Large intestine (tissue), 3 donors: ENCODE data around the gene STX11. TPM values are rescaled to one million over a fixed set of nuclear protein-coding genes. Genes with fewer than 3 reads are reported as not detected.

ENCODE experiments used
- DNase-seq, 2 donors: peaks; one replicate each; pipeline versions ENCODE4 v3.0.0 to v3.0.0-alpha.2; 2013
- H3K27ac ChIP-seq: one replicate; pipeline ENCODE4 v1.5.1; 2013; ENCODE audit warnings: low read length
- H3K27me3 ChIP-seq: 2 replicates; pipeline ENCODE4 v1.6.1; 2013; ENCODE audit warnings: low read length; ENCODE audit not compliant: control insufficient read depth, insufficient read depth
- H3K36me3 ChIP-seq: 2 replicates; pipeline ENCODE4 v1.6.1; 2013; ENCODE audit warnings: low read length; ENCODE audit not compliant: control insufficient read depth, insufficient read depth
- H3K4me1 ChIP-seq: one replicate; pipeline ENCODE4 v1.6.1; 2013; ENCODE audit warnings: low read length; ENCODE audit not compliant: control insufficient read depth, insufficient read depth
- H3K4me3 ChIP-seq: one replicate; pipeline ENCODE4 v1.5.1; 2013; ENCODE audit warnings: low read length
- H3K9me3 ChIP-seq: one replicate; pipeline ENCODE4 v1.6.1; 2013; ENCODE audit warnings: mild to moderate bottlenecking, low read depth, low read length, moderate library complexity; ENCODE audit not compliant: control insufficient read depth
- WGBS: methylation state at CpG from one replicate; pipeline ENCODE4 v1.1.5; 2013; ENCODE audit warnings: low lambda C conversion rate; ENCODE audit not compliant: insufficient coverage; 5-methylcytosine and 5-hydroxymethylcytosine counted together
- polyA plus RNA-seq: library from polyadenylated mRNA; unstranded; fragments of 120-200 nt; gene quantifications from one replicate; pipeline ENCODE4 v1.2.1, GENCODE V29; 2013

Gene STX11
- polyA plus RNA-seq, 1 donor, result 2.6 TPM

DNA sequence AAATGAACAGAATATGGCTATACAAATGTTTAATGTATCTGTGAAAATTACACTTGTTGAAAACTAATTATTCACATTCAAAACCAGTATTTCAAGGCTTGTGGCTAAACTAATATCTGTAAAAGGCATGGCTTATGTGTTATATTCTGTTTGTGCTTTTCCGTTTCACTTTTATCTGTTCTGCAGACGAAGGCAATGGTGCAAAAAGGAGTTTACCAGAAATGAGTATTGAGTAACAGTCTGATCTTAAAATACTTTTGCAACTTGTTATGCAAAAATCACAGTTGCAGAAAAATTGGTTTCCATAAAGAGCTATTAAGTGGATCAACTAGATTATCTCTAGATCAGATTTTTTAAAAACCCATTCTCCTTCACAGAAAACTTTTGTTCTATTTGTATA is 9.4 kb upstream of the STX11 start:
- H3K9me3 ChIP-seq, result no peaks in the 10 kb centered on the region
- H3K27ac ChIP-seq, result no peak overlapping the region
- H3K4me1 ChIP-seq, result no peaks in the 10 kb centered on the region
- no peaks in the 10 kb centered on the region for H3K36me3 ChIP-seq
- no peak for DNase-seq
- no peaks in the 10 kb centered on the region for H3K27me3 ChIP-seq
- WGBS, result 100% methylated on average over 2 of the region's 2 CpGs
- no peak overlapping the region for H3K4me3 ChIP-seq

DNA sequence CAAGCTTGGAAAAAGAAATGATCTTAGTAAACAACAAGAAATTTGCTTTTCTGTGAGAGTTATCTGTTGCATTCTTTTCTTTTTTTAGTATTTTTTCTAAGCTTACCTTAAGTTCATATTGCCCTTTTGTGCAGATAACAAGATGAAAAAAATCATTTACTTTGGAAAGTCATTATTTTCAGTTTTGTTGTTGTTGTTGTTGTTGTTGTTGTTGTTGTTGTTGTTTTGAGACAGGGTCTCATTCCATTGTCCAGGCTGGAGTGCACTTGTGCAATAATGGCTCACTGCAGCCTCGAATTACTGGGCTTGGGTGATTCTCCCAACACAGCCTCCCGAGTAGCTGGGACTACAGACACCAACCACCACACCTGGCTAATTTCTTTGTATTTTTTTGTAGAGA is 8.8 kb upstream of the STX11 start:
- no peaks in the 10 kb centered on the region for H3K36me3 ChIP-seq
- H3K4me3 ChIP-seq, result no peak overlapping the region
- no peak for DNase-seq
- no peaks in the 10 kb centered on the region for H3K4me1 ChIP-seq
- no CpG with 5 or more reads among the region's 2 CpGs for WGBS
- H3K9me3 ChIP-seq, result no peaks in the 10 kb centered on the region
- H3K27me3 ChIP-seq, result no peaks in the 10 kb centered on the region
- no peak overlapping the region for H3K27ac ChIP-seq

DNA sequence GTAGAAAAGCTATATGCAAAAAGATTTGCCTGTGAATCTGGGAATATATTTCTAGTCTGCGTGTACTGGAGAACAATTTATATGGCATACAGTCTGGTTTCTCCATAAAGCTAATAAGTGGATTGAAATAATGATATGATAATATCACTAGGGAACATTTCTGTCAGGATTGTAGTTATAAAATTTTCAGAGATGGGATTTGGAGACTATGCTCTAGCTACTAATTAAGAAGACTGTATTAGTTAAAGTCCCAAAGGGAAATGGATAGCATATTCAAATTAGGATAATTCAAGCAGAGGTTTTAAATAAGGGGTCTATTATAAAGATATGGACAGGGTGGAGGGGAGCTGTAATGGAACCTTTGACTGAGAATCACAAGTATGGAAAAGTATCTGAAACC is 7.2 kb upstream of the STX11 start:
- H3K27ac ChIP-seq, result no peak overlapping the region
- H3K4me1 ChIP-seq, result no peaks in the 10 kb centered on the region
- no peaks in the 10 kb centered on the region for H3K36me3 ChIP-seq
- WGBS, result no CpG with 5 or more reads among the region's 1 CpG
- H3K4me3 ChIP-seq, result no peak overlapping the region
- peaks cover 5% of the 10 kb centered on the region for H3K27me3 ChIP-seq
- no peaks in the 10 kb centered on the region for H3K9me3 ChIP-seq
- DNase-seq, result no peak

DNA sequence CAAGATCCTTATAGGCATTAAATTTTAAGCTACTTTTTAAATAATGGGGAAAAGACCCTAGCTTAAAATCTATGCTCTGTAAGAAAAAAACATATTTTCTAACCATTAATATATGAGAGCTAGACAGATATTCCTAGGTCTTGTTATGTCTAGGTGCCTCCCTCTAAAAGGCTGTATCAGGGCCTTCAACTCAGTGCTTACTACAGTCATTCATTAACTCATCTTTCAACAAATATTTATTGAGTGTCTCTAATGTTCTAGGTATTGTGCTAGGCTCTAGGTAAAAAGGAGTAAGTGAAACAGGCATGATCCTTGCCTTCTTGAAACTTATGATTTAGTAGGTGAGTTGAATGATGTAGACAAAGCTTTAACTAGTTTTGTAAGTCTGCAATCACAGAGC is 6.4 kb upstream of the STX11 start:
- Histone ChIP-seq H3K27ac (no peak overlapping the region), H3K9me3 (no peaks in the 10 kb centered on the region), H3K4me1 (no peaks in the 10 kb centered on the region), H3K36me3 (no peaks in the 10 kb centered on the region), H3K27me3 (peaks cover 11% of the 10 kb centered on the region), H3K4me3 (no peak overlapping the region)
- no peak for DNase-seq

DNA sequence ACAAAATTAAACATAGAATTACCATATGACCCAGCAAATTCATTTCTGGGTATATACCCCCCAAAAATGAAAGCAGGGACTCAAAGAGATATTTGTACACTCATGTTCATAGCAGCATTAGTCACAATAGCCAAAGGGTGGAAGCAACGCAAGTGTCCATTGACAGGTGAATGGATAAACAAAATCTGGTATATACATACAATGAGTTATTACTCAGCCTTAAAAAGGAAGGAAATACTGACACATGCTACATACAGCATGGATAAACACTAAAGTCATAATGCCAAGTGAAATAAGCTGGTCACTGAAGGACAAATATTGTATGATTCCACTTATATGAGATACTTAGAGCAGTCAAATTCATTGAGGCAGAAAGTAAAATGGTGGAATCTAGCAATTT is 5.3 kb upstream of the STX11 start:
- DNase-seq, result no peak
- H3K27me3 ChIP-seq, result peaks cover 22% of the 10 kb centered on the region
- H3K36me3 ChIP-seq, result no peaks in the 10 kb centered on the region
- H3K27ac ChIP-seq, result no peak overlapping the region
- no CpG with 5 or more reads among the region's 1 CpG for WGBS
- H3K4me3 ChIP-seq, result no peak overlapping the region
- H3K4me1 ChIP-seq, result peaks cover 5% of the 10 kb centered on the region
- H3K9me3 ChIP-seq, result peaks cover 1% of the 10 kb centered on the region

DNA sequence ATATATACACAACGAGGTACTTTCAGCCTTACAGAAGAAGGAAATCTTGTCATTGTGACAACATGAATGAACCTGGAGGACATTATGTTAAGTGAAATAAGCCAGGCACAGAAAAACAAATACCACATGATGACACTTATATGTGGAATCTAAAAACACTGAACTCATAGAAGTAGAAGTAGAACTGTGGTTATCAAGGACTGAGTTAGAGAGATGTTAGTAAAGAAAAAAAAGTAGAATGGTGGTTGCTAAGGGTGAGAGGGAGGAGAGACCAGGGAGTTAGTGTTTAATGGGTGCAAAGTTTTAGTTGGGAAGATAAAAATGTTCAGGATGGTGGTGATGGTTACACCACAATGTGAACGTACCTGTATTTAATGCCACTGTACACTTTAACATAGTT is 4.8 kb upstream of the STX11 start:
- no peak overlapping the region for H3K4me3 ChIP-seq
- no peak overlapping the region for H3K27ac ChIP-seq
- 83% methylated on average over 1 of the region's 2 CpGs for WGBS
- no peaks in the 10 kb centered on the region for H3K36me3 ChIP-seq
- H3K27me3 ChIP-seq, result peaks cover 25% of the 10 kb centered on the region
- DNase-seq, result no peak
- H3K4me1 ChIP-seq, result peaks cover 5% of the 10 kb centered on the region
- peaks cover 2% of the 10 kb centered on the region for H3K9me3 ChIP-seq

DNA sequence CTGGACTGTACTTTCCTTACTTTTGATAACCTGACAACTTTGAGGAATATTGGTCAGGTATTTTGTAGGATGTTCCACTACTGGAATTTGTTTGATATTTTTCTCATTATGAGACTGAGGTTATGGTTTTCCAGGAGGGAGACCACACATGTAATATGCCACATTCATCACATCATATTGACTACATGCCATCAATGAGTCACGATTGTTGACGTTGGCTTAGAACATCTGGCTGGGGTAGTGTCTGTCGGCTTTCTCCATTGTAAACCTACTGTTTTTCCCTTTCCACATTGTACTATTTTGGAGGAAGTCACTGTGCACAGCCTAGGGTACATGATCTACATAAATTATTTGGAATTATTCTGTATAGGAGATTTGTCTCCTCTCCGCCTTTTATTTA is 1.4 kb upstream of the STX11 start:
- peaks cover 47% of the 10 kb centered on the region for H3K27me3 ChIP-seq
- H3K4me1 ChIP-seq, result peaks cover 5% of the 10 kb centered on the region
- no peak overlapping the region for H3K4me3 ChIP-seq
- no peak for DNase-seq
- no peak overlapping the region for H3K27ac ChIP-seq
- no peaks in the 10 kb centered on the region for H3K36me3 ChIP-seq
- no CpG with 5 or more reads among the region's 4 CpGs for WGBS
- H3K9me3 ChIP-seq, result peaks cover 2% of the 10 kb centered on the region

DNA sequence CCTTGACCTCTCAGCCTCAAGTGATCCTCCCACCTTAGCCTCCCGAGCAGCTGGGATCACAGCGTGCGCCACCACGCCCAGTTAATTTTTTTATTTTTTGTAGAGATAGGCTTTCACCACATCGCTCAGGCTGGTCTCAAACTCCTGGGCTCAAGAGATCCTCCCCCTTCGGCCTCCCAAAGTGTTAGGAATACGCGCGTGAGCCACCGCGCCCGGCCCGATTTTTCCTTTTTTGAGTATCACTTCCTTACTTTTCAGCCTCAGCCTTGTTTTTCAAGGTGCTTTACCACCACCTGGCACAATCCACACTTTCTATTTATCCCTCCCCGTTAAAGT is 791 bp upstream of the STX11 start:
- H3K4me1 ChIP-seq, result peaks cover 5% of the 10 kb centered on the region
- H3K27me3 ChIP-seq, result peaks cover 49% of the 10 kb centered on the region
- no peak overlapping the region for H3K27ac ChIP-seq
- H3K4me3 ChIP-seq, result peak overlapping the region; percentile 53
- H3K9me3 ChIP-seq, result peaks cover 2% of the 10 kb centered on the region
- WGBS, result 0% methylated on average over 1 of the region's 14 CpGs
- H3K36me3 ChIP-seq, result no peaks in the 10 kb centered on the region
- no peak for DNase-seq

DNA sequence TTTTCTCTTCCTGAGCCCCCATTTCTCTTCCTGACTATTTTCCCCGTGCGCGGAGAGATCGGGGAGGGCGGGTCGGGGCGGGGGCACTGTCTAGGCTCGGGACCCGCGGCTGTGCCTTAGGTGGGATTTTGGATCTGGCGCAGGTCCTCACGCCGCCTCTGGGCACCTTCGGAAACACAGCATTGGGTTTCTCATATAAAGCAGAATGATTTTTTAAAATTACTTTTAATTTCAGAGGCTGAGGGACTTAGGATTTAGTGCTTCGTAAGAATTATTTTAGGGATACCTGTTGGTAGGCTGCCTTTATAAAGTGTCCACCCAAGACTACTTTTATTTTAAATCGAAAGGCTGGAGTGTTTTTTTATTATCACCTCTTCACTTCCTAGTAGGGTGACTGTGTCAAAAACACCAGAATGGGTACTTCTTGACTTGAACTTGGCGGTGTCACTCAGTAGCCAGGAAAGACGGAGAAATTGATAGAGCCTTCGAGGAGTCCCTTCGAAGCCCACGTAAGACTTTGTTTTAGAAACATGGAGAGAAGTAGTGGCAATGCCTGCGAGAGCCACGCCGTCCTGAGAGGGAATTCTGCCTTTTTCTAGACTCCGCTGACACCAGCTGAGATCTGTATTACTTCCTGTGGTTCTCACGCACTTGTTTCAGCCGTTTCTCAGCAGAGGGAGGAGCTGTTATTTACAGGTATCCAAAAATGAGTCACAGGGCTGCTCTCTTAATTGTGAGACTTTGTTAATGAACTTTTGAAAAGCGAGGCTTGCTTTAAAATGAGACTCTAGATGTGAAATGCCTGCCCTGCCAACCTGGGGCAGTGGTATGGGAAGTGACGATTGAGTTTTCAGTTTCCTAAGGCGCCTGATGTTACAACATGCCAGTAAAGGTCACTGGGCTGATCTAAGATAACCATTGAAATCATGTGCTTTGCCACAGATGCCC is 667 bp downstream of the STX11 start:
- no peaks in the 10 kb centered on the region for H3K36me3 ChIP-seq
- H3K4me1 ChIP-seq, result peaks cover 5% of the 10 kb centered on the region
- 0% methylated on average over 2 of the region's 30 CpGs for WGBS
- no peak overlapping the region for H3K27ac ChIP-seq
- H3K27me3 ChIP-seq, result peaks cover 55% of the 10 kb centered on the region
- H3K4me3 ChIP-seq, result peak overlapping the region; percentile 49
- peaks cover 2% of the 10 kb centered on the region for H3K9me3 ChIP-seq
- DNase-seq, result peak; percentile 35 to 70

DNA sequence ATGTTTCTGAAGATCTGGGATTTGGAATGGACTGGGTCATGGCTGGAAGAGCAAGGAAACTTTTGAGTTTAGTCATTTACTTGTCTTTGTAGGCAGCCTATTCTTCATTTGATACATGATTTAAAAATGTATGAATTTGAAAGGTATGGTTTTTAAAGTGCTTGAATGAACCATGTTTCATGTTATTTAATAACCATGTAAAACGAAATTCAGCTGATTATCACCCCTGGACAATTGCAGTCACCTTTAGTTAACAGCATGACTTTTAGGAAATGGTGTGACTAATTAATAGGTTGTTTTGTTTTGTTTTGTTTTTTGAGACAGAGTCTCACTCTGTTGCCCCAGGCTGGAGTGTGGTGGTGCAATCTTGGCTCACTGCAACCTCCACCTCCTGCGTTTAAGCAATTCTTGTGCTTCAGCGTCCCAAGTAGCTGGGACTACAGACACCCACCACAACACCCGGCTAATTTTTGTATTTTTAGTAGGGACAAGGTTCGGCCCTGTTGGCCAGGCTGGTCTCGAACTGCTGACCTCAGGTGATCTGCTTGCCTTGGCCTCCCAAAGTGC is 2.1 kb downstream of the STX11 start:
- no peak overlapping the region for H3K27ac ChIP-seq
- peaks cover 2% of the 10 kb centered on the region for H3K9me3 ChIP-seq
- H3K36me3 ChIP-seq, result no peaks in the 10 kb centered on the region
- WGBS, result no CpG with 5 or more reads among the region's 6 CpGs
- peaks cover 5% of the 10 kb centered on the region for H3K4me1 ChIP-seq
- peaks cover 55% of the 10 kb centered on the region for H3K27me3 ChIP-seq
- DNase-seq, result no peak
- H3K4me3 ChIP-seq, result no peak overlapping the region

DNA sequence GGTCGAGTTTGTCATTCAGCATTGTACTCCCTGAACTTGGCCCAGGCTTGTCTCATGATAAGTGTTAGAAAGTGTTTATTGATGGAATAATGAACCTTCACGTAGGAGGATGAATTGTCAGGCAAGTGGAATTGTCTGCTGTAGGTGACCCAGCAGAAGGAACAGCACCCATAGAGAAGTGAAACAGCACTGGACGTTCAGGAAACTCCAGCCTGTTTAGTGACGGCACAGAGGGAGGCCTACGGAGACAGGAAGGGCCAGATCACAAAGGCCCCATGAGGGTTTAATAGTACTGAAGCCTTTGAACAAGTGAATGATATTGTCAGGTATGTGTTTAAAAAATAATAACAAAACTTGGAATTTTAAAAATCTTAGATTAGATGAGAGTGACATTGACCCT is 2.9 kb downstream of the STX11 start:
- H3K27ac ChIP-seq, result no peak overlapping the region
- peaks cover 5% of the 10 kb centered on the region for H3K4me1 ChIP-seq
- H3K36me3 ChIP-seq, result no peaks in the 10 kb centered on the region
- 100% methylated on average over 2 of the region's 5 CpGs for WGBS
- DNase-seq, result no peak
- no peak overlapping the region for H3K4me3 ChIP-seq
- peaks cover 2% of the 10 kb centered on the region for H3K9me3 ChIP-seq
- H3K27me3 ChIP-seq, result peaks cover 49% of the 10 kb centered on the region
